ENCODE data around the gene MCRS1. TPM values are rescaled to one million over a fixed set of nuclear protein-coding genes. Genes with fewer than 3 reads are reported as not detected.

MCRS1 gene
- total RNA-seq, 4 donors from 2014 or later: 28.7 to 62.0 (median 34.6) TPM

DNA sequence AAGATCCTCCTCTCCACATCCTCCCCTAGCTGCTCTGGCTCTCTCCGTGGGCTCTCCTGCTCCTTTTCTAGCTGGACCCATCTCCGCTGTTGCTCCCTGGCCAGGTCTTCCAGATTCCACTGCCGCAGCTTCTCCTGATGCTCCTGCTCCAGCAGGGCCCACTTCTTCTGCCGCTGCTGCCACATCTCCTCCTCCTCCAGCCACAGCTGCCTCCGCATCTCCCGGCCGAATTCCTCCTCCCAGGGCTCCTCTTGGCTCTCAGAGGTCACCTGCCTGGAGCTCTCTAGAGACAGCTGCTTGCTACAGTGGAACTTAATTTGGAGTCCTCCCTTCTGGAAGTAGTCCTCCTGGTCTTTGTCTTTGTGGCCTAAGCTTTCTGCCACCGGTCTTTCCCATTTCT lies 32.0 kb upstream of the MCRS1 start:
- DNase-seq (no peak), ATAC-seq (no peak)
- intact Hi-C loops (cut with DNase I; ENCODE audit: low total_unique reads): no loop called here
- TF ChIP-seq, protein P1, sequence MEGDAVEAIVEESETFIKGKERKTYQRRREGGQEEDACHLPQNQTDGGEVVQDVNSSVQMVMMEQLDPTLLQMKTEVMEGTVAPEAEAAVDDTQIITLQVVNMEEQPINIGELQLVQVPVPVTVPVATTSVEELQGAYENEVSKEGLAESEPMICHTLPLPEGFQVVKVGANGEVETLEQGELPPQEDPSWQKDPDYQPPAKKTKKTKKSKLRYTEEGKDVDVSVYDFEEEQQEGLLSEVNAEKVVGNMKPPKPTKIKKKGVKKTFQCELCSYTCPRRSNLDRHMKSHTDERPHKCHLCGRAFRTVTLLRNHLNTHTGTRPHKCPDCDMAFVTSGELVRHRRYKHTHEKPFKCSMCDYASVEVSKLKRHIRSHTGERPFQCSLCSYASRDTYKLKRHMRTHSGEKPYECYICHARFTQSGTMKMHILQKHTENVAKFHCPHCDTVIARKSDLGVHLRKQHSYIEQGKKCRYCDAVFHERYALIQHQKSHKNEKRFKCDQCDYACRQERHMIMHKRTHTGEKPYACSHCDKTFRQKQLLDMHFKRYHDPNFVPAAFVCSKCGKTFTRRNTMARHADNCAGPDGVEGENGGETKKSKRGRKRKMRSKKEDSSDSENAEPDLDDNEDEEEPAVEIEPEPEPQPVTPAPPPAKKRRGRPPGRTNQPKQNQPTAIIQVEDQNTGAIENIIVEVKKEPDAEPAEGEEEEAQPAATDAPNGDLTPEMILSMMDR (IDR thresholded peaks at IDR 0.05 in 4 of 5, conservative IDR thresholded peaks at IDR 0.05 in 1 of 5): no peak
- no peak for TF ChIP-seq POLR2A (IDR thresholded peaks at IDR 0.05)
- in situ Hi-C loops (cut with MboI; ENCODE audit: low sequenced_read_pairs in 4 of 4): no loop called here
- H3K4me1 ChIP-seq: no peaks in the 10 kb centered on the region
- H3K36me3 ChIP-seq: no peaks in the 10 kb centered on the region
- no peak overlapping the region for H3K4me3 ChIP-seq
- H3K9me3 ChIP-seq: no peaks in the 10 kb centered on the region
- no peak overlapping the region for H3K27ac ChIP-seq
- H3K27me3 ChIP-seq: no peaks in the 10 kb centered on the region

DNA sequence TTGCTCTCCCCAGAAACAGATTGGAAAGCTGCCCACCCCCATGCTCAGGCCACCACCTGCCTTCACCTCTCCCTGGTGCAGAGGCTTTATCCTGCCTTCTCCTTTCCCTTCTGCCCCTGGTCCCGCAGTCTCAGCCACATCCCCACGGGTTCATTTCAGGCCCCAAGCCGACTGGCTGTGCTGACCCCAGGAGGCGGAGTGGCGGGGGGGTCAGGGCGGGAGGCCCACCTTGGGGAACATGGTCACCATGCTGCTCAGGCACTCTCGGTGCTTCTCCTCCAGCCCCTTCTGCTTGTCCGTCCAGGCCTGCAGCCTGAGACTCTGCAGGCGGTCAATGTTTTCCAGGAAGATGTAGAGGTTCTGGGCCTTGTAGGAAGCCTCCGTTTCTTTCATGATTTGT lies 30.6 kb upstream of the MCRS1 start:
- TF ChIP-seq, protein P1 (IDR thresholded peaks at IDR 0.05 in 4 of 5, conservative IDR thresholded peaks at IDR 0.05 in 1 of 5): no peak
- TF ChIP-seq POLR2A (IDR thresholded peaks at IDR 0.05): no peak
- no peak overlapping the region for H3K27ac ChIP-seq
- intact Hi-C loops (cut with DNase I; ENCODE audit: low total_unique reads) (no loop called here), in situ Hi-C loops (cut with MboI; ENCODE audit: low sequenced_read_pairs in 4 of 4) (no loop called here)
- DNase-seq: no peak
- no peak for ATAC-seq
- no peaks in the 10 kb centered on the region for H3K4me1 ChIP-seq
- no peaks in the 10 kb centered on the region for H3K9me3 ChIP-seq
- no peak overlapping the region for H3K4me3 ChIP-seq
- no peaks in the 10 kb centered on the region for H3K27me3 ChIP-seq
- H3K36me3 ChIP-seq: no peaks in the 10 kb centered on the region

DNA sequence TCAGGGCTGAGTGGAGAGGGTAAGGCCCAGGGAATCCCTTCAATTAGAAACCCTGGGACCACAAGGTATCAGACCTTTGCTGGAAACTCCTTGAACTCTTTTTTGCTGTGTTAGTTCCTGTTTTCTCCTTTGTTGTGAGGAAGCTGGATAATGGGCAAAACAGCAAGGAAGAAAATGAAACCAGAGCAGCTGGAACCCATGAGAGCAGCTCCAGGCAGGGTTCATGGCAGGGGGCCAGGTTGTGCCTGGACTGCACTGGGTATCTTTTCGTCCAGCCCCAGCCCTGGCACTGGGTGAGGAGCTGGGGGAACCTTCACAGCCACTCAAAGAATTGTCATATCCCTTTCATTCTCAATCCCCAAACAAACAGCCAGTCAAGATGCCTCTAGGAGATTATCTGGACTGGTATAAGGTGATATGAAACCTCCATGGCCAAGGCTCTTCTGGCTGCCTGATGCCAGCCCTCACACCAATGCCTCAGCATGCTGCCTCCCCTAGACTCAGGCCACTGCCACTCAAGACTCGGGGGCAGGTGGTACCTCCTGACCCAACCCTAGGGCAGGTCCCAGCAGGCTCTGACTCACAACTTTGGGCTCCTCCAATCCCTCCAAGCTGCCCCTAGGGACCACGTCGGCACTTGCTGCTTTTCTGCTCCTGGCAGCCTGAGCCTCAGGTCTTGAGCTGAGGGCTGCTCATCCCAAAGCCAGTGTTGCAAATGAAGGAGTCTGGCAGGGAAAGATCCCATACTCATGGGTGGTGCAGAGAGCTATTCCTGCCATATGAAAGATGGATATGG lies 21.0 kb upstream of the MCRS1 start:
- H3K9me3 ChIP-seq: no peaks in the 10 kb centered on the region
- intact Hi-C loops (cut with DNase I; ENCODE audit: low total_unique reads): no loop called here
- no peak overlapping the region for H3K4me3 ChIP-seq
- peaks cover 0 to 5% of the 10 kb centered on the region in 2 donors for H3K36me3 ChIP-seq
- H3K27me3 ChIP-seq: no peaks in the 10 kb centered on the region
- H3K4me1 ChIP-seq: peaks cover 0 to 6% of the 10 kb centered on the region in 2 donors
- TF ChIP-seq, protein P1 (IDR thresholded peaks at IDR 0.05 in 4 of 5, conservative IDR thresholded peaks at IDR 0.05 in 1 of 5): no peak
- no peak for TF ChIP-seq POLR2A (IDR thresholded peaks at IDR 0.05)
- no peak overlapping the region for H3K27ac ChIP-seq
- in situ Hi-C loops (cut with MboI; ENCODE audit: low sequenced_read_pairs in 4 of 4): no loop called here
- DNase-seq: no peak
- no peak for ATAC-seq

DNA sequence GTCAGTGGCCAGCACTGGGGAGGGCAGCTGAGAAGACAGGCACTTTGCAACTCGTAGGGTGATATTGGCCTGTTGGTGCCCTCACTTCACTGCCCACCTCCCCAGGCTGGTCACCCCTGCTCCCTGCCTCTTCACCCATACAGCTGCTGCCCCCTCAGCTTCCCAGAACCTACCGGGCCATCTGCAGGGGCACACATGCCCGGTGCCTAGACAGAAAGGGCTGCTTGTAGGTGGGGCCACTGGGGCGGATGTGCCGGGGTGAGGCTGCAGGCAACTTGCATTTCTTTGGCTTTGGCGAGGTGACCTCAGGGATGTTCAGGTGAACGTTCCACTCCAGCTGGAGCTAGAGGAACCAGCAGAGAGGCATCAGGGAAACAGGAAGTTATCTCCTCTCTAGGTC lies 20.3 kb upstream of the MCRS1 start:
- peaks cover 0 to 5% of the 10 kb centered on the region in 2 donors for H3K36me3 ChIP-seq
- peaks cover under 1 to 6% of the 10 kb centered on the region in 2 donors for H3K4me1 ChIP-seq
- intact Hi-C loops (cut with DNase I; ENCODE audit: low total_unique reads) (no loop called here), in situ Hi-C loops (cut with MboI; ENCODE audit: low sequenced_read_pairs in 4 of 4) (no loop called here)
- no peak for TF ChIP-seq POLR2A (IDR thresholded peaks at IDR 0.05)
- TF ChIP-seq, protein P1 (IDR thresholded peaks at IDR 0.05 in 4 of 5, conservative IDR thresholded peaks at IDR 0.05 in 1 of 5): no peak
- H3K27ac ChIP-seq: no peak overlapping the region
- ATAC-seq (no peak), DNase-seq (no peak)
- no peak overlapping the region for H3K4me3 ChIP-seq
- H3K9me3 ChIP-seq: no peaks in the 10 kb centered on the region
- H3K27me3 ChIP-seq: no peaks in the 10 kb centered on the region
